ENCODE data around the gene SLC26A8. TPM values are rescaled to one million over a fixed set of nuclear protein-coding genes. Genes with fewer than 3 reads are reported as not detected.

The SLC26A8 gene
- total and polyA plus RNA-seq, 2 of the 13 experiments (the other 11 are each of a cell fraction or from before 2014, with no cell fraction given), result 0.46 TPM; not detected in 1

DNA sequence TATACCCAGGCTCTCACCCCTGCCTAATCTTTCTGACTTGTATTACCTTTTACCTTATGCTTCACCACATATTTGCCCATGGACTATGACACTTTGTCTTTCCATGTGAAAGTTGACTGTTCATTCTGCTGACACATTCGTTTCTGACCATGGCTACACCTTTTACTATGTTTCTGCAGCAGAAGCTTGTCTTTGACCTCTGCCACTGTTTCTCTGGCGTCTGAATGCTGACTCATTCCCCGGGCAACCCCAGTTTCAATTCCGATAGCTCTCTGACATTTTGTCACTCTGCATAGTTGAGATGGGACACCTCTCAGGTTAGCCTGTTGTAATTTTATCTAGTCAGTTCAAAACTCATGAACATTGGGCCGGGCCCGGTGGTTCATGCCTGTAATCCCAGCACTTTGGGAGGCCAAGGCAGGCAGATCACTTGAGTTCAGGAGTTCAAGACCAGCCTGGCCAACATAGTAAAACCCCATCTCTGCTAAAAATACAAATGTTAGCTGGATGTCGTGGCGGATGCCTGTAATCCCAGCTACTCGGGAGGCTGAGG is 50.7 kb downstream of the SLC26A8 start (continued):
- TF ChIP-seq BCL6 (CRISPR knock-in tag; IDR thresholded peaks at IDR 0.05) (peak; percentile 48; the same call in 1 of the 2 replicates), ZNF747 (CRISPR knock-in tag; IDR thresholded peaks at IDR 0.05; ENCODE audit: borderline replicate concordance) (peak; percentile 64; the same call in 1 of the 2 replicates), ZNF101 (CRISPR knock-in tag; IDR thresholded peaks at IDR 0.05; ENCODE audit: borderline replicate concordance, low read depth) (no peak), ZNF776 (CRISPR knock-in tag; IDR thresholded peaks at IDR 0.05) (no peak), ZBTB7B (CRISPR knock-in tag; IDR thresholded peaks at IDR 0.05) (0 out of 2 replicates have a peak, but pooled peaks have one; percentile 42), ZNF251 (CRISPR knock-in tag; IDR thresholded peaks at IDR 0.05) (no peak), HIVEP1 (CRISPR knock-in tag; IDR thresholded peaks at IDR 0.05) (peak; percentile 59; the same call in 1 of the 2 replicates), DMAP1 (CRISPR knock-in tag; IDR thresholded peaks at IDR 0.05) (0 out of 2 replicates have a peak, but pooled peaks have one; percentile 45), STAG1 (CRISPR knock-in tag; IDR thresholded peaks at IDR 0.05) (no peak), KLF16 (CRISPR knock-in tag; IDR thresholded peaks at IDR 0.05) (no peak; a peak in 1 of 4 replicates), ZNF543 (CRISPR knock-in tag; IDR thresholded peaks at IDR 0.05) (0 out of 2 replicates have a peak, but pooled peaks have one; percentile 23), ZNF343 (CRISPR knock-in tag; IDR thresholded peaks at IDR 0.05) (no peak), WIZ (CRISPR knock-in tag; IDR thresholded peaks at IDR 0.05) (peak; percentile 67; the same call in 1 of the 2 replicates)
- TF ChIP-seq, protein P1, sequence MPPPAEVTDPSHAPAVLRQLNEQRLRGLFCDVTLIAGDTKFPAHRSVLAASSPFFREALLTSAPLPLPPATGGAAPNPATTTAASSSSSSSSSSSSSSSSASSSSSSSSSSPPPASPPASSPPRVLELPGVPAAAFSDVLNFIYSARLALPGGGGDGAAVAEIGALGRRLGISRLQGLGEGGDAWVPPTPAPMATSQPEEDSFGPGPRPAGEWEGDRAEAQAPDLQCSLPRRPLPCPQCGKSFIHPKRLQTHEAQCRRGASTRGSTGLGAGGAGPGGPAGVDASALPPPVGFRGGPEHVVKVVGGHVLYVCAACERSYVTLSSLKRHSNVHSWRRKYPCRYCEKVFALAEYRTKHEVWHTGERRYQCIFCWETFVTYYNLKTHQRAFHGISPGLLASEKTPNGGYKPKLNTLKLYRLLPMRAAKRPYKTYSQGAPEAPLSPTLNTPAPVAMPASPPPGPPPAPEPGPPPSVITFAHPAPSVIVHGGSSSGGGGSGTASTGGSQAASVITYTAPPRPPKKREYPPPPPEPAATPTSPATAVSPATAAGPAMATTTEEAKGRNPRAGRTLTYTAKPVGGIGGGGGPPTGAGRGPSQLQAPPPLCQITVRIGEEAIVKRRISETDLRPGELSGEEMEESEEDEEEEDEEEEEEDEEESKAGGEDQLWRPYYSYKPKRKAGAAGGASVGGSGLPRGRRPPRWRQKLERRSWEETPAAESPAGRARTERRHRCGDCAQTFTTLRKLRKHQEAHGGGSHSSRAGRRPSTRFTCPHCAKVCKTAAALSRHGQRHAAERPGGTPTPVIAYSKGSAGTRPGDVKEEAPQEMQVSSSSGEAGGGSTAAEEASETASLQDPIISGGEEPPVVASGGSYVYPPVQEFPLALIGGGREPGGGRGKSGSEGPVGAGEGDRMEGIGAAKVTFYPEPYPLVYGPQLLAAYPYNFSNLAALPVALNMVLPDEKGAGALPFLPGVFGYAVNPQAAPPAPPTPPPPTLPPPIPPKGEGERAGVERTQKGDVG (CRISPR knock-in tag; IDR thresholded peaks at IDR 0.05; ENCODE audit: borderline replicate concordance), result peak; percentile 29; the same call in 1 of the 2 replicates
- TF ChIP-seq, protein P2, sequence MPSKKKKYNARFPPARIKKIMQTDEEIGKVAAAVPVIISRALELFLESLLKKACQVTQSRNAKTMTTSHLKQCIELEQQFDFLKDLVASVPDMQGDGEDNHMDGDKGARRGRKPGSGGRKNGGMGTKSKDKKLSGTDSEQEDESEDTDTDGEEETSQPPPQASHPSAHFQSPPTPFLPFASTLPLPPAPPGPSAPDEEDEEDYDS (CRISPR knock-in tag; IDR thresholded peaks at IDR 0.05), result peak; percentile 53; the same call in 1 of the 2 replicates
- TF ChIP-seq, protein P3, sequence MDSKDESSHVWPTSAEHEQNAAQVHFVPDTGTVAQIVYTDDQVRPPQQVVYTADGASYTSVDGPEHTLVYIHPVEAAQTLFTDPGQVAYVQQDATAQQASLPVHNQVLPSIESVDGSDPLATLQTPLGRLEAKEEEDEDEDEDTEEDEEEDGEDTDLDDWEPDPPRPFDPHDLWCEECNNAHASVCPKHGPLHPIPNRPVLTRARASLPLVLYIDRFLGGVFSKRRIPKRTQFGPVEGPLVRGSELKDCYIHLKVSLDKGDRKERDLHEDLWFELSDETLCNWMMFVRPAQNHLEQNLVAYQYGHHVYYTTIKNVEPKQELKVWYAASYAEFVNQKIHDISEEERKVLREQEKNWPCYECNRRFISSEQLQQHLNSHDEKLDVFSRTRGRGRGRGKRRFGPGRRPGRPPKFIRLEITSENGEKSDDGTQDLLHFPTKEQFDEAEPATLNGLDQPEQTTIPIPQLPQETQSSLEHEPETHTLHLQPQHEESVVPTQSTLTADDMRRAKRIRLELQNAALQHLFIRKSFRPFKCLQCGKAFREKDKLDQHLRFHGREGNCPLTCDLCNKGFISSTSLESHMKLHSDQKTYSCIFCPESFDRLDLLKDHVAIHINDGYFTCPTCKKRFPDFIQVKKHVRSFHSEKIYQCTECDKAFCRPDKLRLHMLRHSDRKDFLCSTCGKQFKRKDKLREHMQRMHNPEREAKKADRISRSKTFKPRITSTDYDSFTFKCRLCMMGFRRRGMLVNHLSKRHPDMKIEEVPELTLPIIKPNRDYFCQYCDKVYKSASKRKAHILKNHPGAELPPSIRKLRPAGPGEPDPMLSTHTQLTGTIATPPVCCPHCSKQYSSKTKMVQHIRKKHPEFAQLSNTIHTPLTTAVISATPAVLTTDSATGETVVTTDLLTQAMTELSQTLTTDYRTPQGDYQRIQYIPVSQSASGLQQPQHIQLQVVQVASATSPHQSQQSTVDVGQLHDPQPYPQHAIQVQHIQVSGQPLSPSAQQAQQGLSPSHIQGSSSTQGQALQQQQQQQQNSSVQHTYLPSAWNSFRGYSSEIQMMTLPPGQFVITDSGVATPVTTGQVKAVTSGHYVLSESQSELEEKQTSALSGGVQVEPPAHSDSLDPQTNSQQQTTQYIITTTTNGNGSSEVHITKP (CRISPR knock-in tag; IDR thresholded peaks at IDR 0.05; ENCODE audit: low read depth), result peak; percentile 78; the same call in 1 of the 2 replicates
- TF ChIP-seq, protein P4, sequence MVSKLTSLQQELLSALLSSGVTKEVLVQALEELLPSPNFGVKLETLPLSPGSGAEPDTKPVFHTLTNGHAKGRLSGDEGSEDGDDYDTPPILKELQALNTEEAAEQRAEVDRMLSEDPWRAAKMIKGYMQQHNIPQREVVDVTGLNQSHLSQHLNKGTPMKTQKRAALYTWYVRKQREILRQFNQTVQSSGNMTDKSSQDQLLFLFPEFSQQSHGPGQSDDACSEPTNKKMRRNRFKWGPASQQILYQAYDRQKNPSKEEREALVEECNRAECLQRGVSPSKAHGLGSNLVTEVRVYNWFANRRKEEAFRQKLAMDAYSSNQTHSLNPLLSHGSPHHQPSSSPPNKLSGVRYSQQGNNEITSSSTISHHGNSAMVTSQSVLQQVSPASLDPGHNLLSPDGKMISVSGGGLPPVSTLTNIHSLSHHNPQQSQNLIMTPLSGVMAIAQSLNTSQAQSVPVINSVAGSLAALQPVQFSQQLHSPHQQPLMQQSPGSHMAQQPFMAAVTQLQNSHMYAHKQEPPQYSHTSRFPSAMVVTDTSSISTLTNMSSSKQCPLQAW (CRISPR knock-in tag; IDR thresholded peaks at IDR 0.05), result peak; percentile 86
- TF ChIP-seq, protein P5, sequence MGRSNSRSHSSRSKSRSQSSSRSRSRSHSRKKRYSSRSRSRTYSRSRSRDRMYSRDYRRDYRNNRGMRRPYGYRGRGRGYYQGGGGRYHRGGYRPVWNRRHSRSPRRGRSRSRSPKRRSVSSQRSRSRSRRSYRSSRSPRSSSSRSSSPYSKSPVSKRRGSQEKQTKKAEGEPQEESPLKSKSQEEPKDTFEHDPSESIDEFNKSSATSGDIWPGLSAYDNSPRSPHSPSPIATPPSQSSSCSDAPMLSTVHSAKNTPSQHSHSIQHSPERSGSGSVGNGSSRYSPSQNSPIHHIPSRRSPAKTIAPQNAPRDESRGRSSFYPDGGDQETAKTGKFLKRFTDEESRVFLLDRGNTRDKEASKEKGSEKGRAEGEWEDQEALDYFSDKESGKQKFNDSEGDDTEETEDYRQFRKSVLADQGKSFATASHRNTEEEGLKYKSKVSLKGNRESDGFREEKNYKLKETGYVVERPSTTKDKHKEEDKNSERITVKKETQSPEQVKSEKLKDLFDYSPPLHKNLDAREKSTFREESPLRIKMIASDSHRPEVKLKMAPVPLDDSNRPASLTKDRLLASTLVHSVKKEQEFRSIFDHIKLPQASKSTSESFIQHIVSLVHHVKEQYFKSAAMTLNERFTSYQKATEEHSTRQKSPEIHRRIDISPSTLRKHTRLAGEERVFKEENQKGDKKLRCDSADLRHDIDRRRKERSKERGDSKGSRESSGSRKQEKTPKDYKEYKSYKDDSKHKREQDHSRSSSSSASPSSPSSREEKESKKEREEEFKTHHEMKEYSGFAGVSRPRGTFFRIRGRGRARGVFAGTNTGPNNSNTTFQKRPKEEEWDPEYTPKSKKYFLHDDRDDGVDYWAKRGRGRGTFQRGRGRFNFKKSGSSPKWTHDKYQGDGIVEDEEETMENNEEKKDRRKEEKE (IDR thresholded peaks at IDR 0.05), result no peak
